GM18519 (cell line): Measurements from ENCODE around the gene TLR5.

ENCODE experiments used
- ATAC-seq: cut with Tn5 transposase; IDR thresholded peaks from one replicate; pipeline ENCODE4 v1.9.1; 2021; ENCODE audit warnings: mild to moderate bottlenecking, moderate library complexity; ENCODE audit not compliant: unreplicated experiment, low FRiP score

Gene TLR5

DNA sequence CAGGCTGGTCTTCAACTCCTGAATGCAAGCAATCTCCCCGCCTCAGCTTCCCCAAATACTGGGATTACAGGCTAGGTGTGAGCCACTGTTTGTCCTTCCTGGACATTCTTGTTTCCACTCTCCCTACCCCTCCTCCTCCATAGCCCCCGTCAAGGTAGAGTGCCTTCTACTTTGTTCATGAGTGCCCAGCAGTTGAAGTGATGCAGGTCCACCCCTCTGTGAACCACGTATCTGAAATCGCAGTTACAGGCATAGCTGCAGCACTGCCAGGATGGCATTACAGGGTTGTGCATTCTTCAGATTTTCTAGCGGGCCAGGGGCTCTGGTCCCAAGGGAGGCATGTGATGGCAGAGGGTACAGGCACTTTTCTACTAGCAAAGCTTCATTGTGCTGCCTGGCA lies 7.4 kb upstream of the TLR5 start:
- no peak for ATAC-seq

- no peak for ATAC-seq
Observed at GRCh38 chr1:223147873-223148272, 4.8 kb upstream of the TLR5 start.

DNA sequence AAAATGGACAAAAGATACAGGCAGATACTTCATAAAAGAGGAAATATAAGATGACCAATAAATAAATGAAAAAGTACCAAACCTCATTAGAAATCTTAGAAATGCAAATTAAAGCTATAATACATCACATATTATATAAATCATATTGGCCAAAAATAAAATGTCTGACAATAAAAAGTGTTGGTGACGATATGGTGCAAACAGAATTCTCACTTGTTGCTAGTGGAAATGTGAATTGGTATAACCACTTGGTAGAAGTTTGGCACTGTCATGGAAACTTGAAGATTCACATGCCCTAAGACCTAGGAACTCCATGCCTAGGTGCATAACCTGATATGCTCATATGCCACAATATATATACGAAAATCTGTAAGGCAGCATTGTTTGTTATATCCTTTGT lies 4.4 kb upstream of the TLR5 start:
- ATAC-seq, result no peak

GRCh38 chr1:223146745-223147144 lies 3.7 kb upstream of the TLR5 start:
- no peak for ATAC-seq

GRCh38 chr1:223144914-223145313 lies 1.9 kb upstream of the TLR5 start:
- ATAC-seq, result no peak

DNA sequence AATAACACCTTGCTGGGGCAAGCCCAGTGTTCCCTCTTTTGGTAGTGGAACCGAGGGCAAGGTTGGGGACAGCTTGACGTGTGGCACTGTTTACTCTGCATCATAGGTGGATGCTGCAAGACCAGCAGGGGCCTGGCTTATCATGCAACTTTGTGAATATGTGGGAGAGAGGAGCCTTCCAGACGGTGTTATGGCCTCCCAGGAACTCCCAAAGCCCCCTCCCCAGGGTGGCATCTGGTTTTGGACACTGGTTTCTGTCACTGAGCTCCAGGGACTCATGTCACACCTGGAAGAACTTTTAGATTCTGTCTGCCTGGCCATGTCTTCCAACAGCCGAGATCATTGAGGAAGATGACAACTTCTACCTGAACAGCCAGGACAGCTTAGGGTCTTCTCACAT lies 1.4 kb upstream of the TLR5 start:
- ATAC-seq, result no peak

DNA sequence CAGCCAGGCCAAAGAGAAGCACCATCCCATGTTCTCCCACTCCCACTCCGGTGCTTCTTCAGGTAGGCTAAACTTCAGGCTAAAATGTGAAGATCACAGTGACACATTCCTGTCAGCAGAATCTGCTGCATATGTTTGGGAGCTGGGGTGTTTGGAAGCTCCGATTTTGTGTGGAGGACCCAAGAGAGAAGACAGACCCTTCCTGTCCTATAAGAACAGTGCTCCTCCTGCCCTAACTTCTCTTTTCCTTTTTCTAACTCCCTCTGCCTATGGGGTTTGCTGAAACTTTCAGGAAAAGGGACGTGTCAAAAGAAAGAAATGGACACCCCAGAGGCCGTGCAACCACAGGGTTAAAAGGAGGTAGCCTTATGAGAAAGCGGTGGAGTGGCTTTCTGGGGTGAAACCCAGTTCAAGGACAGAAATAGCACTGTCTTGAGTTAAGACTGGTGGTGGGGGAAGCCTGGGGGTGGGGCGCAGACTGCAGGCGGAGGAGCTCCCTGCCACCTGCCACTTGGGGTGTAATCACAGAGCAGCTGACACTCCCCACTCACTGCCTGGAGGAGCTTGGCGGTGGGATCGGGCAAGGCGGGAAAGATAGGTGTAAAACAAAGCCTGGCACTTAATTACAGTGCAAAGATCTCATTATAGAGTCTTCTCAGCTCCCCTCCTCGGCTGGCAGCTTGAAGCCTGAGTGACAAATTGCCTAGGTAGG lies 645 bp upstream of the TLR5 start:
- ATAC-seq, result no peak

DNA sequence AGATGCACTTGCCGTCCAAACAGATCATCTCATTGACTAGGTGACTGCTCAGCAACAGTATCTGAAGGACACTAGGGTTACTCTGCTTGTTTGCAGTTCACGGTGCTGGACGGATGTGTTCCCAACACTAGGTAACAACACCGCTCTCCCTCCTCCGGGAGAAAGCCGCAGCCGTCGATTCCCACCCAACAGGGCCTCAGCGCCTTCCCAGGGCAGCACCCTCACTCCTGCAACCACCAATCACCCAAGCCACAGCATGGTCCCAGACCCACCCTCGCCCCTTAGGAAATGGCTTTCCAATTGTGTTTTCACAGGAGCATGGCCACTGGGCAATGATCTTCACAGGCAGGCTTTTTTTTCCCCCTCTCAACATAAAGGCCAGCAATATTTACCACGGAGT lies 779 bp downstream of the TLR5 start:
- ATAC-seq, result no peak

- no peak for ATAC-seq
Observed at GRCh38 chr1:223140611-223141405, 2.2 kb downstream of the TLR5 start.

GRCh38 chr1:223137455-223138085 lies 5.5 kb downstream of the TLR5 start:
- no peak for ATAC-seq

DNA sequence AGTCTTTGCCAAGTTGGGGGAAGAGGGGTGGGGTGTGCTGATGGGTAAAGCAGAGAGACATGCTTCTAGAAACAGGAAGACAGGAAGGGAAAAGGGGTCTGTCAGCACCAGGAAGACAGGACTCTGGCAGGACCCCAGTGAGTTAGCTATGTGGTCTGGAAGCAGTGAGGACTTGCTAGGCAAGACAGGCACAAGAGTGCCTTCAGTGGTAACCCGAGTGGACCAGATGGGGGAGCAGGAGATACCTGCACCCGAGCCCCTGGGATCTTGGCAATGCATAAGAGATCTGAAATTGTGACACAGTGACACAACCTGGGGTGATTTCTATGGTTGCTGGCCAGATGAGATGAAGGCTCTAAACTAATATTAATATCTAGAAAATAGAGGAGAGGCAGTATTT lies 7.0 kb downstream of the TLR5 start:
- ATAC-seq, result no peak

- ATAC-seq, result no peak
Observed at GRCh38 chr1:223135176-223135942, 7.7 kb downstream of the TLR5 start.

GRCh38 chr1:223133824-223134435 lies 9.1 kb downstream of the TLR5 start:
- ATAC-seq, result peak; percentile 53

DNA sequence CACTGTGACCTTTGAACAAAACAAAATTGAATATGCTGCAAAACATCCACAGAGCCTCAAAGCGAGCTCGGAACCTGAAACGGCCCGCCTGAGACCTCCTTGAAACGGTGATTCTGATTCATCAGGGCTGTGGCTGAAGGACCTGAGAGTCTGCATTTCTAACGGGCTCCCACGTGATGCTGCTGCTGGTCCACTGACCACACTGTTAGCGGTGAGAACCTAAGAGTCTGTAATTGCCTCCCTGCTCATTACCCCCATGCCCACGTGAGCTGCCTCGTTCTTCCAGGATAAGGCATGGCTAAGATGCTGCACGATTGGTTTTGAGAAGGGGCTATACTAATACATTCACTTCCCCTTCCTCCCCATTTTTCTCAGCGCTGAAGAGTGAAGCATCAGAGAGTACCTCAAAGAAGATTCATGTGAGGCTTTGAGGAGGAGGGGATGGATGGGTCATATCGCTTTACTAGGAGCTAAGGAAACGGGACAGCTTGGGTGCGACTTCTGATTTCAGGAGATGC lies 9.7 kb downstream of the TLR5 start:
- ATAC-seq, result no peak

DNA sequence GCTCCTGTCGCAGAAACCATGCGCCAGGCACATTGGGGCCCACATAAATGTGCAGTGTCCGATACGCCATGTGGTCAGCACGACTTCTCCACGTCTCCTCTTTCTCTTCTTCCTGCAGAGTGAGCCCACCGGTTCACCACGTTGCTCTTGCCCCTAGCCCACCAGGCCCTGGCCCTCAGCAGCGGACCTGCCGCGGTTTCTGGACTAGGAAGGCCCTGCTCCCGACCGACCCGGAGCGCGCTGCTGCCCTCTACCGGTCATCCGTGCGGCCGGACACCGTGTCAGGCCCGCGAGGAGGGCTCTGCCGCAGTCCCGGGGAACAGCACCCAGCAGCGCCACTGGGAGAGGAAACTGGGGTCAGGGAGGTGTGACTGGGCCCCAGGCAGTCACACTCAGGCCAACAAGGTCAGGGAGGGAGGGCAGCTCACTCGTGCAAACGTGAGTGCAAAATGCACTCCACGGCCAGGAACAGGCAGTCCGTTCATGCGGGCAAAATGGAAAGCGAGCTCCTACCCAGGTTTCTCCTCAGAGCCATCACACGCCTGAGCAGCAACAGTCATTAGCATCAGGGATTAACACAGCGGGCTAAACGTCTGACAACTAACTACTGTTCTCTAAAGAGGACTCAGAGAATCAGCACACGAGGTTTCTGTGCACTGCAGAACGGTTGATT lies 13.7 kb downstream of the TLR5 start:
- ATAC-seq, result no peak

GRCh38 chr1:223126741-223127140 lies 16.3 kb downstream of the TLR5 start:
- ATAC-seq, result no peak

- ATAC-seq, result no peak
Observed at GRCh38 chr1:223125766-223126165, 17.3 kb downstream of the TLR5 start.

- no peak for ATAC-seq
Observed at GRCh38 chr1:223123011-223123610, 19.9 kb downstream of the TLR5 start.

GRCh38 chr1:223118418-223118817 lies 24.6 kb downstream of the TLR5 start:
- ATAC-seq, result no peak
